Naive thymus-derived CD8-positive, alpha-beta T cell (primary cell): ENCODE results near the gene OTULINL. TPM values are rescaled to one million over a fixed set of nuclear protein-coding genes. Genes with fewer than 3 reads are reported as not detected.

Source experiments
- ATAC-seq, 2 donors: fragments of 150-1000 bp; cut with Tn5 transposase in 1 of 2; sonication (Bioruptor Pico), chemical (Tn5 transposase) in 1 of 2; 1 replicate in 1 of 2; 2 replicates in 1 of 2; pipeline ENCODE4 v1.10.0; 2021; ENCODE audit warnings: mild to moderate bottlenecking in 2 of 2, moderate library complexity in 2 of 2
- POLR2A ChIA-PET: fragments of 350-600 bp; sonication (Branson Sonifier 250); formaldehyde crosslinking; loops from one replicate; lab custom pipeline; 2021; ENCODE audit warnings: antibody characterized with exemption; lab: Charles Lee
- DNase-seq, 10 donors: peaks; one replicate each; pipeline versions ENCODE4 v3.0.0 to v3.0.0-alpha.2; 2020 to 2022
- H3K27ac Mint-ChIP-seq, 10 donors: one replicate each; pipeline ENCODE4 v1.8.0; 2020 to 2022; ENCODE audit warnings: mild to moderate bottlenecking in 10 of 10, mixed read lengths in 10 of 10, moderate library complexity in 4 of 10, inconsistent platforms in 1 of 10
- H3K27me3 Mint-ChIP-seq, 5 donors: one replicate each; pipeline ENCODE4 v1.8.0; 2021 to 2022; ENCODE audit warnings: mixed read lengths in 5 of 5
- H3K36me3 Mint-ChIP-seq, 3 donors: one replicate each; pipeline ENCODE4 v1.8.0; 2020 to 2022; ENCODE audit warnings: mixed read lengths in 3 of 3, mild to moderate bottlenecking in 2 of 3, inconsistent platforms in 1 of 3
- H3K4me1 Mint-ChIP-seq, 4 donors: one replicate each; pipeline ENCODE4 v1.8.0; 2021 to 2022; ENCODE audit warnings: mixed read lengths in 4 of 4
- H3K4me3 Mint-ChIP-seq, 10 donors: one replicate each; pipeline ENCODE4 v1.8.0; 2020 to 2022; ENCODE audit warnings: mild to moderate bottlenecking in 10 of 10, mixed read lengths in 10 of 10, moderate library complexity in 6 of 10, inconsistent platforms in 1 of 10
- H3K9me3 Mint-ChIP-seq, 9 donors: one replicate each; pipeline ENCODE4 v1.8.0; 2020 to 2022; ENCODE audit warnings: mixed read lengths in 9 of 9, mild to moderate bottlenecking in 3 of 9, inconsistent platforms in 1 of 9, moderate library complexity in 1 of 9
- polyA plus RNA-seq, 3 donors: library from polyadenylated mRNA; unstranded; fragments of 300-500 nt; fragmentation: Illumina TruSeq; gene quantifications; one replicate each; pipeline ENCODE4 v1.2.3, GENCODE V29; 2021
- total RNA-seq, 8 experiments: library from RNA in 2 of 8; stranded (reverse) in 2 of 8; gene quantifications; one replicate each; pipeline ENCODE4 v1.2.3 and lab custom pipeline; 2021 to 2026

The OTULINL gene
- total and polyA plus RNA-seq, 5 experiments from 2014 or later = 32.9 to 49.7 (median 38.3) TPM

DNA sequence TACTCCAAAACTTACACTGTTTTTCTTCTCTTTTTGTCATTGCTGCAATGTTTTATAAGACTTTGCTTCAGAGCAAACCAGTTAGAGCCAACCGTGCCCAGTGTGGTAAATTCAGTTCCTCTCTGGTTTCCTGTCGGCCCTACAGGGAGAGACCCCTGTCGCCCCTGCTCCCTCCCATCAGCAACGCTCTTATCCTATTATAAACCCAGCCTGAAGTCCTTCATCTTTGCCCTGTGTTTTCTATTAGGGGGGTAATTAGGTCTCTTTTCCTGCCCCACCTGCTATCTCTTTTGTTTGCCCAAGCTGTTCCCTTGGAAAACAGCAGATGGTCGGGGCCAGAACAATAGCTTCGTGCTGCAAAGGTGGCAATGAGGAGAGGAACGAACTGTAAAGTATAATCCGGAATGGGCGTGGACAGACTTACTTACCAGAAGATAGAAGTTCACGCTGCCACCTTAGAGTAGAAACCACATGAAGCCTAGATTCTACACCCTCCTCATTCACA lies 21.4 kb upstream of the OTULINL start:
- Mint-ChIP-seq H3K4me3 (peak overlapping the region; percentile 68 to 89 (median 80)), H3K27ac (peak overlapping the region in 9 of 10 donors; percentile 70 to 92 (median 86)), H3K4me1 (peaks cover 20 to 45% (median 44%) of the 10 kb centered on the region in 4 donors), H3K36me3 (no peaks in the 10 kb centered on the region), H3K27me3 (peaks cover 0 to 2% (median 0%) of the 10 kb centered on the region in 5 donors), H3K9me3 (no peaks in the 10 kb centered on the region)
- DNase-seq (peak in 5 of 10 donors; percentile 22 to 60 (median 55)), ATAC-seq (peak; percentile 81 to 86)
- POLR2A ChIA-PET = interaction anchor here (1.1 to 1.7 kb wide), 2 partner anchors 9 to 22 kb away, joined by 3 to 10 read pairs; partner anchors contain the start of gene OTULINL

DNA sequence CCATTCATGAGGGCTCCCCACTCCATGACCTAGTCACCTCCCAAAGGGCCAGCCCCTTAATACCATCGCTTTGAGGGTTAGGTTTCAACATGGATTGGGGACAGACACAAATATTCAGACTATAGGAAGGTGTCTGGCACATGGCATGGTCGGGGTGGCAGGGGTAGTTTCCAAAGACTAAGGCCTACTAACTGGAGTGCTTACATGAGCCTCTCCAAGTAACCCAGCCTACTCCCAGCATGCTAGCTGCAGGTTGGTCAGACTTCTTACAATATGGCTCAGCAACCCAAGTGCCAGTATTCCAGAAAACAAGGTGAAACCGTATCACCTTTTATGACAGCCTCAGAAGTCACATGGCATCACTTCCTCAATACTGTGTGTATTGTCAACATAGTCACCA lies 19.9 kb upstream of the OTULINL start:
- H3K27ac Mint-ChIP-seq = peak overlapping the region in 3 of 10 donors; percentile 33 to 73 (median 43)
- DNase-seq = no peak
- H3K9me3 Mint-ChIP-seq = peaks cover 0 to under 1% (median 0%) of the 10 kb centered on the region in 9 donors
- no peak overlapping the region for H3K4me3 Mint-ChIP-seq
- POLR2A ChIA-PET = no interaction called here
- ATAC-seq = no peak
- no peaks in the 10 kb centered on the region for H3K36me3 Mint-ChIP-seq
- peaks cover 20 to 45% (median 43%) of the 10 kb centered on the region in 4 donors for H3K4me1 Mint-ChIP-seq
- H3K27me3 Mint-ChIP-seq = peaks cover 0 to 2% (median 0%) of the 10 kb centered on the region in 5 donors

DNA sequence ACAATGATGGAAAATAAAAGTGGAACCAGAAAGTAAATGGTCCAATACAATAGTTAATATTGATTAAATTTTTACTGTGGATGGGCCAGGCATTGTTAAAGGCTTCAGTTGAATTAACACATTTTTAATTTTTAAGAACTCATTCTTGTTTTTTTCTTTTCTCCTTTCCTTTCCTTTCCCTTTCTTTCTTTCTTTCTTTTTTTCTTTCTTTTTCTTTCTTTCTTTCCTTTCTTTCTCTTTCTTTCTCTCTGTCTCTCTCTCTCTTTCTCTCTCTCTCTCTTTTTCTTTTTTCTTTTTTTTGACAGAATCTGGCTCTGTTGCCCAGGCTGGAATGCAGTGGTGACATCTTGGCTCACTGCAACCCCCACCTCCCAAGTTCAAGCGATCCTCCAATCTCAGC lies 13.3 kb upstream of the OTULINL start:
- Mint-ChIP-seq H3K4me1 (peaks cover 0 to 2% (median 0%) of the 10 kb centered on the region in 4 donors), H3K27me3 (no peaks in the 10 kb centered on the region), H3K27ac (peak overlapping the region in 1 of 10 donors; percentile 64), H3K4me3 (no peak overlapping the region), H3K9me3 (peaks cover 0 to 7% (median 0%) of the 10 kb centered on the region in 9 donors), H3K36me3 (no peaks in the 10 kb centered on the region)
- no peak for DNase-seq
- ATAC-seq = no peak
- POLR2A ChIA-PET = interaction anchor here (1.0 kb wide), 2 partner anchors 8 to 9 kb away, joined by 3 read pairs; no protein-coding TSS in a partner anchor

DNA sequence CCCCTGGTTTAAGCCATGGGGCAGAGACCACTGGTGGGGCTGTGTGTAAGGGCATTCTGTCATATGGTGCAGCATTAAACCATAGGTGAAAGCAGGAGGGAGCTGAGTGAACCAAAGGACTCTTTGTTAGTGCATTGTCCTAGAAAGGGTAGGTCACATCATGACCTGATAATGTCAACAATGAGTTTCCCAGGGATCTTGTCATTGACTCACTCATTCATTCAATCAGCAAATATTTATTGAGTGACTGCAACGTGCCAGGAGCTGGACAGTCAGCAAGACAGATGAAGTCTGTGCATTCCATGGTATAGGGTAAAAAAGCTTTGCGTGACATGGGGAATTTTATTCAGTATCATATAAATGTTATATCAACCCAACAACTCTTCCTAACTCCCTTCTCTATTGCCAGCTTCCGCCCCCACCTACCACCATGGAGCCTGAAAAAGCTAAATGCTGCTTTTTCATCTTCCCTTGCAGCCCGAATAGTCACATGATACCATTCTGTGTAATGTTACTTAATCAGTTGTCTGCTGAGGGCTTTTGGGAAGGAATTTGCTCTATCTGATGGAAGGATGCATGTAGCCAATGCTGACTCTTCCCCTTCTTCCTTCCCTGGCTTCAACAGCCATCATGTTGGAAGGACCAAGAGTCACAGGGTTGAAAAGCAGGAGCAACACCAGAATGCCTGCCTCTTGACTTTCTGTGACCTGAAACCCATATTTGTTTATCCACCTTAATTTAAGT lies 11.5 kb upstream of the OTULINL start:
- peaks cover 0 to 7% (median 0%) of the 10 kb centered on the region in 9 donors for H3K9me3 Mint-ChIP-seq
- H3K27me3 Mint-ChIP-seq = no peaks in the 10 kb centered on the region
- no peak overlapping the region for H3K4me3 Mint-ChIP-seq
- H3K36me3 Mint-ChIP-seq = no peaks in the 10 kb centered on the region
- peaks cover 0 to 3% (median 0%) of the 10 kb centered on the region in 4 donors for H3K4me1 Mint-ChIP-seq
- H3K27ac Mint-ChIP-seq = no peak overlapping the region
- ATAC-seq (no peak), DNase-seq (no peak)
- POLR2A ChIA-PET = interaction anchor here (1.3 kb wide), 1 partner anchor 11 kb away, joined by 3 read pairs; the partner anchor contains the start of gene OTULINL

DNA sequence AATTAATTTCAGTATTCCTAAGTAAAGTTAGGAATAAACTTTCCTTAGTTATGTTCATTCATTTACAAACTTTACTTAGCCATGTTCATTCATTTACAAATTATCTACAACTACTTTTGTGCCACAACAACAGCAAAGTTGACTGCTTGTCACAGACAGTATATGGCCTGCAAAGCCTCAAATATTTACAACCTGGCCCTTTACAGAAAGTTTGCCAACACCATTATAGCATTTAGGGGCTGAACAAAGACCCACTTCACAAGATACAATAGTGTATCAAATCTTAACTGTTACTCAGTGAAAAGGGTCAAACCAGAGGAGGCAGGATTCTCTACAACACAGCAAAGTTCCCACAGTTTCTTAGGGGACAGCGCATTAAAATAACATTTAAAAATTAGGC lies 9.7 kb upstream of the OTULINL start:
- H3K27ac Mint-ChIP-seq = no peak overlapping the region
- H3K36me3 Mint-ChIP-seq = no peaks in the 10 kb centered on the region
- H3K27me3 Mint-ChIP-seq = no peaks in the 10 kb centered on the region
- H3K4me1 Mint-ChIP-seq = peaks cover 0 to 4% (median 0%) of the 10 kb centered on the region in 4 donors
- peaks cover 0 to 4% (median 0%) of the 10 kb centered on the region in 9 donors for H3K9me3 Mint-ChIP-seq
- no peak for DNase-seq
- no peak overlapping the region for H3K4me3 Mint-ChIP-seq
- POLR2A ChIA-PET = no interaction called here
- no peak for ATAC-seq

DNA sequence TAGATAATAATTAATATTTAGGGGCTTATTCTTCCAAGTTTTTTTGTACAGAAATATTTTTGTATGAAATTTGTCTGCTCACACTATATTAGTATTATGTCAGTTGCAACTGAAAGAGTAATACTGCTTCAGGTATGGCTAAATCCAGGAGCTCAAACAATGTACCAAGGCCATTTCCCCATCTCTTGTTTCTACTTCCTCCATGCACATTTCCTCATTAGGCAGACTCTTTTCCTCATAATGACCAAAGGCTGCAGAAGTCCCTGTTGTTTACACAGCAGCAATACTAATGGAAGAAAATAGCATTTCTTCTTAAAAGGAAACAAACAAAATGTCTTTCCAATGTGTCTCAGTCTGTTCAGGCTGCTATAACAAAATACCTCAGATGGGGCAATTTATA lies 9.2 kb upstream of the OTULINL start:
- no peak for DNase-seq
- Mint-ChIP-seq H3K4me1 (peaks cover 0 to 4% (median 0%) of the 10 kb centered on the region in 4 donors), H3K27ac (no peak overlapping the region), H3K36me3 (no peaks in the 10 kb centered on the region), H3K9me3 (peaks cover 0 to 2% (median 0%) of the 10 kb centered on the region in 9 donors), H3K27me3 (no peaks in the 10 kb centered on the region), H3K4me3 (no peak overlapping the region)
- no peak for ATAC-seq
- POLR2A ChIA-PET = no interaction called here

DNA sequence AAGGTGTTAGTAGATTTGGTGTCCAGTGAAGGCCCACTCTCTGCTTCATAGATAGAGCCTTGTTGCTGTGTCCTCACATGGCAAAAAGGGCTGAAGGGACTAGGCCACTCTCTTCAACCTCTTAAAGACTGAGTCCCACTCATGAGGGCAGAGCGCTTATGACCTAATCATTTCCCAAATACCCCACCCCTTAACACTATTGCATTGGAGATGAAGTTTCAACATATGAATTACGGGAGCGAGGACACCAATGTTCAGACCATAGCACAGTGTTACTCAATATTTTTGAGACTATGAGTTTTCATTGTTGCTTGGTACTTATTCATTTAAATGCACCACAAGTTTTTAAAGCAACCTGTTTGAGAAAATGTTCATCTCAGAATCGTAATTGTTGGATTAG lies 8.8 kb upstream of the OTULINL start:
- H3K4me3 Mint-ChIP-seq = no peak overlapping the region
- POLR2A ChIA-PET = no interaction called here
- no peak overlapping the region for H3K27ac Mint-ChIP-seq
- no peaks in the 10 kb centered on the region for H3K36me3 Mint-ChIP-seq
- DNase-seq (no peak), ATAC-seq (no peak)
- peaks cover 0 to 2% (median 0%) of the 10 kb centered on the region in 9 donors for H3K9me3 Mint-ChIP-seq
- H3K27me3 Mint-ChIP-seq = no peaks in the 10 kb centered on the region
- H3K4me1 Mint-ChIP-seq = peaks cover 0 to 4% (median 0%) of the 10 kb centered on the region in 4 donors

DNA sequence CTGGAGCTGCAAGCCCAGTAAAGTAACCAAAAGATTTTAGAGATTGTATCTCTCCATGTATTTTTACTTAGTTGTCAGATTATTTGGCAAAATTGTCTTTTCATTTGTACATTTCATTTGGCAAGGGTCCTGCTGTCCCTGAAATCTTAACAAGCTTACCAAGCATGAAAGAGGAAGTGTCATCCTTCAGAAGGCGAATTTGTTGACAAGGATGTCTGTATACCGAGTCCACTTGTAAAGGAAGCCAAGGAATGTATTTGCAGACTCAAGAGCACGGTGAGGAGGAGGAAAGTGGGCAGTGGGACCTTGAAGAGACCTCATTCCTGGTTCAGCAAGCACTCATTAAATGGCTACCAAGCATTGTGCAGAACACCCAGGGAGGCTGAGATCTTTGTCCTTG lies 7.5 kb upstream of the OTULINL start:
- ATAC-seq = no peak
- POLR2A ChIA-PET = no interaction called here
- Mint-ChIP-seq H3K27me3 (peaks cover 0 to 2% (median 0%) of the 10 kb centered on the region in 5 donors), H3K9me3 (peaks cover 0 to 2% (median 0%) of the 10 kb centered on the region in 9 donors), H3K4me1 (peaks cover 0 to 4% (median 0%) of the 10 kb centered on the region in 4 donors), H3K36me3 (no peaks in the 10 kb centered on the region), H3K4me3 (no peak overlapping the region), H3K27ac (no peak overlapping the region)
- no peak for DNase-seq

DNA sequence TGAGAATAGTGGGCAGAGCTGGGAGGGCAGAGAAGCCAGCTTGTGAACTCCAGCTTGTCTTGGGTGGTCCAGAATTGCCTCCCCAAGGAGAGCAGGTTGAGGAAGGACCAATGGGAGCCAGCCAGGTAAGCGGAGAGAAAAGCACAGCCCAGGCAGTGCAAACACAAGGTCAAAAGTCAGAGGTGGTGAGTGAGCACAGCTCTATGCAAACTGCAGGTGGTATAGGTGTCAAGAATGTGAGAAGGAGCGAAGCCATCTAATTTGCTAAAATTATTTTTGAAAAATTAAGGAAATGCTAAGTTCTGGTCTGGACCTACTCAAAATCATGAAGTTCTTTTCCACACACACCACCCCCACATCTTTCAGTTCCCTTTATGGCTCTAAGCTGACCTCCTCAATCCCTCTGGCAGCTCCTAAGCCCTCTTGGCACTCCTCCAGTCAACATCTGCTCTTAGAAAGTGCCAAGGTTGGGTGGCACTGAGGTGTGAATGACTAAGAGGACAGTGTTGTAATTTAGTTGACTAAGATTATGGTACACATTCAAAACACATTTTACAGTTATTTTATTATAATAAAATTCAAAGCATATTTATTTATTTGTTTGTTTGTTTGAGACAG lies 6.6 kb upstream of the OTULINL start:
- POLR2A ChIA-PET = no interaction called here
- peaks cover 0 to 7% (median 0%) of the 10 kb centered on the region in 5 donors for H3K27me3 Mint-ChIP-seq
- H3K36me3 Mint-ChIP-seq = no peaks in the 10 kb centered on the region
- peaks cover 0 to 2% (median 0%) of the 10 kb centered on the region in 9 donors for H3K9me3 Mint-ChIP-seq
- H3K4me3 Mint-ChIP-seq = no peak overlapping the region
- H3K27ac Mint-ChIP-seq = no peak overlapping the region
- ATAC-seq = no peak
- no peak for DNase-seq
- H3K4me1 Mint-ChIP-seq = peaks cover 0 to 4% (median 0%) of the 10 kb centered on the region in 4 donors

DNA sequence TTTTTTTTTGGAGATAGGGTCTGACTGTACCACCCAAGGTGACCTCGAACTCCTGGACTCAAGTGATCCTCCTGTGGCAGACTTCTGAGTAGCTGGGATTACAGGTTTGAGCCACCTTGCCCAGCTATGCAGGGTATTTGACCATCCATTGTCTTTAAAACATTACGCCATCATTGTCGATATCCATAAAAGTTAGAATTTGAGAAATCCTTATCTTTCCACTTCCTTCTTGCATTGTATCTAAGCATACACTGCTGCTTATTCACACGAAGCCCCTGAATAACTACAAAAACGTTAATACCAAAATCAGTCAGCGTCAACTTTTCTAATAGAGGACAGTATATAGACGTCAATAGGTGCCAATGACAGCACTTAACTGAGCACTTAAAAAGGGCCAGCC lies 5.4 kb upstream of the OTULINL start:
- H3K27me3 Mint-ChIP-seq = peaks cover 0 to 10% (median 0%) of the 10 kb centered on the region in 5 donors
- POLR2A ChIA-PET = interaction anchor here (0.7 to 1.2 kb wide), 2 partner anchors 23 to 474 kb away, joined by 3 to 4 read pairs; no protein-coding TSS in a partner anchor
- peaks cover 1 to 10% (median 5%) of the 10 kb centered on the region in 4 donors for H3K4me1 Mint-ChIP-seq

GRCh38 chr5:14577079-14577725 lies 4.4 kb upstream of the OTULINL start:
- Mint-ChIP-seq H3K27ac (no peak overlapping the region), H3K4me1 (peaks cover 2 to 10% (median 5%) of the 10 kb centered on the region in 4 donors), H3K9me3 (peaks cover 0 to 2% (median 0%) of the 10 kb centered on the region in 9 donors), H3K27me3 (peaks cover 0 to 10% (median 0%) of the 10 kb centered on the region in 5 donors), H3K36me3 (no peaks in the 10 kb centered on the region), H3K4me3 (no peak overlapping the region)
- POLR2A ChIA-PET = interaction anchor here (1.1 to 1.2 kb wide), 2 partner anchors 8 to 22 kb away, joined by 3 to 4 read pairs; no protein-coding TSS in a partner anchor
- DNase-seq (no peak), ATAC-seq (no peak)

More for the DNA sequence above, 5.4 kb upstream of the OTULINL start:
- Mint-ChIP-seq H3K27ac (peak overlapping the region in 1 of 10 donors; percentile 35), H3K9me3 (peaks cover 0 to 2% (median 0%) of the 10 kb centered on the region in 9 donors), H3K4me3 (no peak overlapping the region), H3K36me3 (no peaks in the 10 kb centered on the region)
- DNase-seq (no peak), ATAC-seq (no peak)

DNA sequence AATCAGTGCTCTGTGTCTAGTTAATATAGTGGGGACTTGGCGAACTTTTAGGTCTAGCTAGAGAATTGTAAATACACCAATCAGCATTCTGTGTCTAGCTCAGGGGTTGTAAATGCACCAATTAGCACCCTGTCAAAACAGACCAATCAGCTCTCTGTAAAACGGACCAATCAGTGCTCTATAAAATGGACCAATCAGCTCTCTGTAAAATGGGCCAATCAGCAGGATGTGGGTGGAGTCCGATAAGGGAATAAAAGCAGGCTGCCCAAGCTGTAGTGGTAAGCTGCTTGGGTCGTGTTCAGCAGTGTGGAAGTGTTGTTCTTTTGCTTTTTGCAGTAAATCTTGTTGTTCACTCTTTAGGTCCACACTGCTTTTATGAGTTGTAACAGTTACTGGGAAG lies 3.6 kb upstream of the OTULINL start:
- Mint-ChIP-seq H3K4me1 (peaks cover 3 to 15% (median 10%) of the 10 kb centered on the region in 4 donors), H3K4me3 (no peak overlapping the region), H3K27ac (no peak overlapping the region), H3K27me3 (peaks cover 0 to 10% (median 0%) of the 10 kb centered on the region in 5 donors), H3K36me3 (no peaks in the 10 kb centered on the region), H3K9me3 (no peaks in the 10 kb centered on the region)
- ATAC-seq (no peak), DNase-seq (no peak)
- POLR2A ChIA-PET = interaction anchor here (1.1 kb wide), 1 partner anchor 9 kb away, joined by 3 read pairs; no protein-coding TSS in a partner anchor
